ENCODE measurements around the gene FAM200C.

FAM200C gene

GRCh38 chr5:160432787-160433186 is 32.9 kb upstream of the FAM200C start:
- no peak overlapping the region for H3K4me3 Mint-ChIP-seq
- peaks cover 6% of the 10 kb centered on the region for H3K36me3 Mint-ChIP-seq
- peaks cover 45% of the 10 kb centered on the region for H3K4me1 Mint-ChIP-seq
- H3K9me3 Mint-ChIP-seq: no peaks in the 10 kb centered on the region
- no peak for ATAC-seq
- H3K27ac Mint-ChIP-seq: peak overlapping the region; percentile 17
- H3K27me3 Mint-ChIP-seq: no peaks in the 10 kb centered on the region

- Mint-ChIP-seq H3K9me3 (no peaks in the 10 kb centered on the region), H3K4me3 (no peak overlapping the region), H3K4me1 (peaks cover 45% of the 10 kb centered on the region), H3K27ac (peak overlapping the region; percentile 17), H3K36me3 (peaks cover 6% of the 10 kb centered on the region), H3K27me3 (no peaks in the 10 kb centered on the region)
- peak; percentile 78 for ATAC-seq
These were observed 32.3 kb upstream of the FAM200C start for GRCh38 chr5:160432196-160432595.

- H3K36me3 Mint-ChIP-seq: peaks cover 12% of the 10 kb centered on the region
- H3K27ac Mint-ChIP-seq: no peak overlapping the region
- no peaks in the 10 kb centered on the region for H3K9me3 Mint-ChIP-seq
- no peak for ATAC-seq
- no peaks in the 10 kb centered on the region for H3K27me3 Mint-ChIP-seq
- H3K4me3 Mint-ChIP-seq: no peak overlapping the region
- H3K4me1 Mint-ChIP-seq: peaks cover 38% of the 10 kb centered on the region
These were observed 27.8 kb upstream of the FAM200C start for GRCh38 chr5:160427607-160428006.

- Mint-ChIP-seq H3K36me3 (peaks cover 6% of the 10 kb centered on the region), H3K9me3 (no peaks in the 10 kb centered on the region), H3K4me1 (peaks cover 64% of the 10 kb centered on the region), H3K4me3 (no peak overlapping the region), H3K27ac (no peak overlapping the region), H3K27me3 (no peaks in the 10 kb centered on the region)
- ATAC-seq: no peak
These were observed 23.2 kb upstream of the FAM200C start for GRCh38 chr5:160423099-160423498.

DNA sequence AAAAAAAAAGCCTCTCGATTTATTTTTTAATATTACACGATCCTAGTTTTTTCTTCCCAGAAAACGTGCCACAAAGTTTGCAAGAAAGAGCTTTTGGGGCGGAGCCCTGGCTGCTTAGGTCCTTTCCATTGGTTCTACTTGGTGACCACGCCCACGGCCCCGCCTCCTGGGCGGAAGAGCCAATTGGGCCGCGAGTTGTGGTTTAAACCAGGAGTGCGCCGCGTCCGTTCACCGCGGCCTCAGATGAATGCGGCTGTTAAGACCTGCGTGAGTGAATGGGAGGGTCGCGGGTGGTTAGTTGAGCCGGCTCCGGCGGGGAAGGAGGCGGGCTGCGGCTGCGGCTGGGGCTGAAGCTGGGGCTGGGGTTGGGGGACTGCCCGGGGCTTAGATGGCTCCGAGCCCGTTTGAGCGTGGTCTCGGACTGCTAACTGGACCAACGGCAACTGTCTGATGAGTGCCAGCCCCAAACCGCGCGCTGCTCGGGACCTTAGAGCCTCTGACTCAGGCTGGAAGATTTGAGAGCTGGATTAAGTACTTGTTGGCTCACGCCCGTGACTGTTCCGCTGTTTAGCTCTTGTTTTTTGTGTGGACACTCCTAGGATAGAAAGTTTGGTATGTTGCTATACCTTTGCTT is 21.9 kb upstream of the FAM200C start, which contains the start of gene PTTG1:
Gene PTTG1 (plus strand): TSS at position 231 of the 634 bp plus-strand sequence. CDS start 458 bp downstream, outside the sequence.
- Mint-ChIP-seq H3K4me3 (peak within 1 kb of the TSS; percentile 95), H3K9me3 (no peaks in the 10 kb centered on the region), H3K27me3 (no peaks in the 10 kb centered on the region), H3K27ac (peak within 1 kb of the TSS; percentile 88), H3K4me1 (peaks cover 75% of the 10 kb centered on the region), H3K36me3 (peaks cover 13% of the 10 kb centered on the region)
- peak; percentile 85 for ATAC-seq

DNA sequence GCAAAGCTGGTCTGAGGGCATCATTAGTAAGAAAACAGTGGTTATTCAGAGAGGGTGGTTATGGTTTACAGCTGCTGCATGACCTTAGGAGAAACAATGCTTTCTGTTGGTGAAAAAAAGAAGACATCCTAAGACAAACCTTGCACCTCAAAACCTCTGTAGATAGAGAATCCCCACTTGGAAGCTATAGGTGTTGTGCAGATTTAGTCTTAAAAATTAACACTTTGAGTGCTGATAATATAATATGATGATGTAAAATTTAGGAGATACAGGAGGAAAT is 20.4 kb upstream of the FAM200C start:
- Mint-ChIP-seq H3K9me3 (no peaks in the 10 kb centered on the region), H3K4me1 (peaks cover 84% of the 10 kb centered on the region), H3K4me3 (peak overlapping the region; percentile 97), H3K27me3 (no peaks in the 10 kb centered on the region), H3K36me3 (peaks cover 22% of the 10 kb centered on the region), H3K27ac (peak overlapping the region; percentile 93)
- ATAC-seq: no peak

GRCh38 chr5:160419458-160420330 is 19.8 kb upstream of the FAM200C start:
- Mint-ChIP-seq H3K27ac (peak overlapping the region; percentile 93), H3K27me3 (no peaks in the 10 kb centered on the region), H3K9me3 (no peaks in the 10 kb centered on the region), H3K4me1 (peaks cover 78% of the 10 kb centered on the region), H3K4me3 (peak overlapping the region; percentile 97), H3K36me3 (peaks cover 24% of the 10 kb centered on the region)
- ATAC-seq: no peak

- H3K4me3 Mint-ChIP-seq: peak within 1 kb of the TSS; percentile 97
- ATAC-seq: peak; percentile 91
- no peaks in the 10 kb centered on the region for H3K27me3 Mint-ChIP-seq
- H3K9me3 Mint-ChIP-seq: no peaks in the 10 kb centered on the region
- peaks cover 27% of the 10 kb centered on the region for H3K36me3 Mint-ChIP-seq
- H3K4me1 Mint-ChIP-seq: peaks cover 70% of the 10 kb centered on the region
- H3K27ac Mint-ChIP-seq: peak within 1 kb of the TSS; percentile 93
These were observed 19.0 kb upstream of the FAM200C start, which contains the start of gene SLU7 for GRCh38 chr5:160418561-160419457. Gene SLU7 (minus strand): TSS chr5:160419081. CDS start chr5:160415294, 3,787 bp downstream.

GRCh38 chr5:160398806-160399205 is 1.0 kb downstream of the FAM200C start:
- peak overlapping the region; percentile 91 for H3K27ac Mint-ChIP-seq

GRCh38 chr5:160397492-160397891 is 2.4 kb downstream of the FAM200C start:
- Mint-ChIP-seq H3K27me3 (no peaks in the 10 kb centered on the region), H3K9me3 (no peaks in the 10 kb centered on the region), H3K27ac (no peak overlapping the region), H3K4me1 (peaks cover 15% of the 10 kb centered on the region), H3K36me3 (peaks cover 5% of the 10 kb centered on the region), H3K4me3 (no peak overlapping the region)
- ATAC-seq: no peak

More at GRCh38 chr5:160398806-160399205, 1.0 kb downstream of the FAM200C start:
- Mint-ChIP-seq H3K4me1 (peaks cover 15% of the 10 kb centered on the region), H3K4me3 (peak overlapping the region; percentile 80), H3K9me3 (no peaks in the 10 kb centered on the region), H3K27me3 (no peaks in the 10 kb centered on the region), H3K36me3 (peaks cover 18% of the 10 kb centered on the region)
- ATAC-seq: no peak

- Mint-ChIP-seq H3K4me1 (peaks cover 12% of the 10 kb centered on the region), H3K27me3 (no peaks in the 10 kb centered on the region), H3K4me3 (no peak overlapping the region), H3K27ac (no peak overlapping the region), H3K9me3 (no peaks in the 10 kb centered on the region), H3K36me3 (no peaks in the 10 kb centered on the region)
- no peak for ATAC-seq
These were observed 4.7 kb downstream of the FAM200C start for GRCh38 chr5:160395111-160395510.

GRCh38 chr5:160390787-160391696 is 8.8 kb downstream of the FAM200C start:
- peaks cover 12% of the 10 kb centered on the region for H3K36me3 Mint-ChIP-seq
- no peak for ATAC-seq
- peaks cover 10% of the 10 kb centered on the region for H3K9me3 Mint-ChIP-seq
- no peaks in the 10 kb centered on the region for H3K4me1 Mint-ChIP-seq
- H3K27ac Mint-ChIP-seq: no peak overlapping the region
- H3K4me3 Mint-ChIP-seq: no peak overlapping the region
- H3K27me3 Mint-ChIP-seq: no peaks in the 10 kb centered on the region

- no peak overlapping the region for H3K27ac Mint-ChIP-seq
- H3K36me3 Mint-ChIP-seq: peaks cover 12% of the 10 kb centered on the region
- H3K9me3 Mint-ChIP-seq: peaks cover 10% of the 10 kb centered on the region
- peaks cover 11% of the 10 kb centered on the region for H3K4me1 Mint-ChIP-seq
- no peak for ATAC-seq
- H3K27me3 Mint-ChIP-seq: no peaks in the 10 kb centered on the region
- H3K4me3 Mint-ChIP-seq: no peak overlapping the region
These were observed 12.4 kb downstream of the FAM200C start for GRCh38 chr5:160387445-160387844.

GRCh38 chr5:160385496-160385895 is 14.4 kb downstream of the FAM200C start:
- ATAC-seq: no peak
- peaks cover 18% of the 10 kb centered on the region for H3K4me1 Mint-ChIP-seq
- H3K36me3 Mint-ChIP-seq: peaks cover 12% of the 10 kb centered on the region
- peaks cover 10% of the 10 kb centered on the region for H3K9me3 Mint-ChIP-seq
- no peak overlapping the region for H3K4me3 Mint-ChIP-seq
- H3K27me3 Mint-ChIP-seq: no peaks in the 10 kb centered on the region
- H3K27ac Mint-ChIP-seq: no peak overlapping the region

Data from stimulated activated memory B cell treated with anti-CD40 and anti-IgM and Interleukin-4, amounts not matched to agents 10 μg/mL and 1 μg/mL and 100 μg/mL, for 72 hours (primary cell).